Kidney tubule cell (primary cell): ENCODE results near the gene RAB5A.
"Not testable (repeated sequence)": the region's sequence is repeated elsewhere in the genome, so short reads cannot be mapped to it uniquely, and the experiment has no call there.

Experiments
- DNase-seq: peaks from one replicate; pipeline ENCODE4 v3.0.0-alpha.2; 2018; ENCODE audit warnings: low spot score

RAB5A gene

DNA sequence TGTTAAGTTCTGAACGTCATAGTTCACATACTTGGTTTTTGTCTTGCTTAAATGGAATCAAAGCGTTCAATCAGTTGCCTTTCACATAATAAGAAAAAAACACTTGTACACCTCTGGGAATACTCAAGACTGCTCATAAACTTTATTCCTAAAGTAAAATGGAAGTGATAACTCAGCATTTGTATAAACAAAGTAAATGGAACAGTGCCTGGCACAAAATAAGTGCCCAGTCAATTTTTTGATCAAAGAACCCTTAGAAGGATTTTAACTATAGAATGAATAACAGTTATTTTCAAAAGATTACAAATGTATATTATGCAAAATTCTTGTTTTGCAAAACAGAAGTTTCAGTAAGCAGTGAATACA is 1.3 kb downstream of the RAB5A start:
- no peak for DNase-seq

GRCh38 chr3:19950316-19950715 is 3.4 kb downstream of the RAB5A start:
- DNase-seq = no peak

DNA sequence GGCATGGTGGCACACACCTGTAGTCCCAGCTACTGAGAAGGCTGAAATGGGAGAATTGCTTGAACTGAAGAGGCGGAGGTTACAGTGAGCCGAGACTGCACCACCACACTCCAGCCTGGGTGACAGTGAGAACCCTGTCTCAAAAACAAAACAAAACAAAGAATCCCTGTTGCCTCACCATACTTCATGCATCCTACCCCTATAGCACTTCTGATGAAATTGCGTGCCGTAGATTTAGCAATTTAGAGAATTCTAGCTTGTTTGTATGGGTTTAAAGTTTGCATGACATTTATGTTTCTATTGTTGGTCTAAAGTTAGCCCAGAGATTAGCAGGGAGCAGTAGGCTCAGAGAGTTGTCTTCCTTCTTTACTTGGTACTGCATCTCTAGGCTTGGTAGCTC is 7.8 kb downstream of the RAB5A start:
- DNase-seq = no peak

DNA sequence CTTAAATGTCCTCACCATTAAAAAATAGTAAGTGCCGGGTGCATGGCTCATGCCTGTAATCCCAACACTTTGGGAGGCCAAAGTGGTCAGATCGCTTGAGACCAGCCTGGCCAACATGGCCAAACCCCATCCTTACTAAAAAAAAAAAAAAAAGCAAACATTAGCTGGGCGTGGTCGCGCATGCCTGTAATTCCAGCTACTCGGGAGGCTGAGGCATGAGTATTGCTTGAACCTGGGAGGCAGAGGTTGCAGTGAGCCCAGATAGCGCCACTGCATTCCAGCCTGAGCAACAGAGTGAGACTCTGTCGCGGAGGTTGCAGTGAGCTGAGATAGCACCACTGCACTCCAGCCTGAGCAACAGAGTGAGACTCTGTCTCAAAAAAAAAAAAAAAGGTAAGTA is 10.5 kb downstream of the RAB5A start:
- DNase-seq = peak; percentile 30

DNA sequence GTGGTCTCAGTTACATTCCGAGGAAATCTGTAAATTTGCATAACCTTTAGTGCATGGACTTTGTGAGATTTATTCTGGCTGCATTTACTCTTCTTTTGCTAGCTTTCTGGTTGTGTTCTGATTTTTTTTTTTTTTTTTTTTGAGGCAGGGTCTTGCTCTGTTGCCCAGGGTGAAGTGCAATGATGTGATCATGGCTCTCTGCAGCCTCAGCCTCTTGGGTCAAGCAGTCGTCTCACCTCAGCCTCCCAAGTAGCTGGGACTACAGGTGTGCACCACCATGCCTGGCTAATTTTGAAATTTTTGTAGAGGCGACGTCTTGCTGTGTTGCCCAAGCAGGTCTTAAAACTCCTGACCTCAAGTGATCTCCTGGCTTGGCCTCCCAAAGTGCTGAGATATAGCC is 12.6 kb downstream of the RAB5A start:
- DNase-seq = no peak

GRCh38 chr3:19960696-19961095 is 13.8 kb downstream of the RAB5A start:
- DNase-seq = no peak

DNA sequence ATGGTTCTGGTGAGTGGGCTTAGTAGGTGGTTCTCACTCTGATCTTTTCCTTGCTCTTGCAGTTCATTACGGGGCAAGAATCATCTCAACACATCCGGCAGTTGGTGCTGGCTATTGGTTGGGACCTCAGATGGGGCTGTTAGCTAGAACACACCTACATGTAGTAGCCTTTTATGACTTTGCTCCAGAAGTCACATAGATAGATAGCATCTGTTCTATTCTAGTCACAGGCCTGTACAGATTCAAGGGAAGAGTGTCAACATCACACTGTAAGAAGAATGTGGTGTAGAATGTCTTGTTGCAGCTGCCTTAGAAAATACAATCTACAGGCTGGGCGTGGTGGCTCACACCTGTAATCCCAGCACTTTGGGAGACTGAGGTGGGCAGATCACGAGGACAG is 15.1 kb downstream of the RAB5A start:
- DNase-seq = no peak

- DNase-seq = no peak
These were observed 20.3 kb downstream of the RAB5A start for GRCh38 chr3:19967208-19967607.

- no peak for DNase-seq
These were observed 20.9 kb downstream of the RAB5A start for GRCh38 chr3:19967812-19968211.

- peak; percentile 10 for DNase-seq
These were observed 23.4 kb downstream of the RAB5A start for GRCh38 chr3:19970327-19970726.

GRCh38 chr3:19972054-19972453 is 25.2 kb downstream of the RAB5A start:
- DNase-seq = peak; percentile 25

GRCh38 chr3:19988904-19989303 is 42.0 kb downstream of the RAB5A start:
- not testable (repeated sequence) for DNase-seq

- DNase-seq = peak; percentile 32
These were observed 47.9 kb downstream of the RAB5A start for GRCh38 chr3:19994796-19995195.

GRCh38 chr3:19997502-19997901 is 50.6 kb downstream of the RAB5A start:
- no peak for DNase-seq

GRCh38 chr3:20001932-20002331 is 55.0 kb downstream of the RAB5A start:
- no peak for DNase-seq

GRCh38 chr3:20007960-20008359 is 61.1 kb downstream of the RAB5A start:
- no peak for DNase-seq

DNA sequence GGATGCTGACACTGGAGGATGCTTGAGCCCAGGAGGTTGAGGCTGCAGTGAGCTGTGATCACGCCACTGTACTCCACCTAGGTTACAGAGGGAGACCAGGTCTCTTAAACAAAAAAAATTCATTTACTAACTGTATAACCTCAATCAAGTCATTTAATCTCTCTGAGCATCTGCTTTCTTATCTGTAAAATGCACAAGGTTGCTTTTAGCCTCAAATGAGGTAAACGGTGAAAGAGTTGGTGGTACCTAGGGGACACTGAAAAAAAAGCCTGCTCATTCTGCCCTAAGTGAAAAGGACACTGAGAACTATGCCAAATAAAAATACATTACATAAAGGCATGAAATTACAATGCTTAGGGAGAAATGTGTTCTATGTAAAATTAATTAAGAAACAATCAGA is 61.7 kb downstream of the RAB5A start:
- DNase-seq = no peak

DNA sequence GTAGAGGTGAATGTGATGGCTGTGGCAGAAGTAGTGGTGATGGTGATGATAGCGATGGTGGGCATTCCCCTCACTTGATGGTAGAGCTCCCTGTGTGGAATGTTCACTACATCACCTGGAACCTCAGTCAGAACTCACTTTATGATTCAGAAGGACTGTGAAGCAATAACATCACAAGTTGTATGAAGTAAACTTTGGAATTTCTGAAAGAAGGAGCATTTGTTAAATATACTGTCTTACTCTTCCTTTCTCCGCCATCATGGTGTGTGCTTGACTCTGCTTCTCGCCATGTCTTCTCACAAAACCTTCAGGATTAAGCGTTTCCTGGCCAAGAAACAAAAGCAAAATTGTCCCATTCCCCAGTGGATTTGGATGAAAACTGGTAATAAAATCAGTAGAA is 65.3 kb downstream of the RAB5A start, which contains the start of gene PP2D1:
TSS of gene PP2D1 (minus strand) at position 101 of the 400 bp plus-strand sequence. CDS start 192 bp downstream, outside the sequence.
- no peak for DNase-seq

DNA sequence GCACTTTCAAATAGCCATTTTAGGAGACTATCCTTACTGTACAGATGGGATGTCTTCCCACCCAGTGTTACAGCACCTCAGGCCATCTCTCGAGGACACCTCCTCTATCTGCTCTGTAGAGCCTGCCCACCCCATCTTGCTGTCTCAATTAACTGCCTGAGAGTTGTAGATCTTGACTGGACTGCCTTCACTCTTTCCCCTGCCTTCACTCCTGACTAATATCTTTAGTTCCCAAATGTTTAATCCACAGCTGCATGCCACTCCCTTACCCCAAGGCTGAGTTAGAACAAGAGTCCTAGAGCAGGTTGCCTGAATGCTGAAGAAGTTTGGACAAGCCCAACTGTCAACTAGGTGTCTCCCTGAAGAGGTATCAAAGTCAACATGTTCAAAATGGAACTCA is 66.5 kb downstream of the RAB5A start:
- no peak for DNase-seq

- no peak for DNase-seq
These were observed 68.6 kb downstream of the RAB5A start for GRCh38 chr3:20015525-20015924.

GRCh38 chr3:20016076-20016475 is 69.2 kb downstream of the RAB5A start:
- not testable (repeated sequence) for DNase-seq

- no peak for DNase-seq
These were observed 76.2 kb downstream of the RAB5A start for GRCh38 chr3:20022954-20023622.

- no peak for DNase-seq
These were observed 76.9 kb downstream of the RAB5A start for GRCh38 chr3:20023623-20024405.

DNA sequence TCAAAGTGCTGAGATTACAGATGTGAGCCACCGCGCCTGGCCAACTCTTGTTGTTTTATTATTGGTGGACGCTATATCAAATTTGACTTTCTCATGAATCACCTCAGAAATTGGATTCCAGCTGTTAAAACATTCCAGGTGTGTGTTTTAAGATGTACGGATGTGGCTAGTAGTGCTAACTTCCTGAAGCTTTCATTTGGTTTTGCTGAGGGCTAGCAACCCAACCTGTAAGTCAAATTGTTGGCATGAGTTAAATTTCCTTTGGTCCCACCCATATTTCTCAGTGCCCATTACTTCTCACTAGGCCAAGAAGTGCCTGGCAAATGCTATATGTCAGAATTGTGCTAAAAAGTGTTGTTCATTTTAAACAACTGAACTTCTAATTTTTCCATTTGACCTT is 80.2 kb downstream of the RAB5A start:
- DNase-seq = no peak
